ENCODE measurements around the gene RAB3D.

DNA sequence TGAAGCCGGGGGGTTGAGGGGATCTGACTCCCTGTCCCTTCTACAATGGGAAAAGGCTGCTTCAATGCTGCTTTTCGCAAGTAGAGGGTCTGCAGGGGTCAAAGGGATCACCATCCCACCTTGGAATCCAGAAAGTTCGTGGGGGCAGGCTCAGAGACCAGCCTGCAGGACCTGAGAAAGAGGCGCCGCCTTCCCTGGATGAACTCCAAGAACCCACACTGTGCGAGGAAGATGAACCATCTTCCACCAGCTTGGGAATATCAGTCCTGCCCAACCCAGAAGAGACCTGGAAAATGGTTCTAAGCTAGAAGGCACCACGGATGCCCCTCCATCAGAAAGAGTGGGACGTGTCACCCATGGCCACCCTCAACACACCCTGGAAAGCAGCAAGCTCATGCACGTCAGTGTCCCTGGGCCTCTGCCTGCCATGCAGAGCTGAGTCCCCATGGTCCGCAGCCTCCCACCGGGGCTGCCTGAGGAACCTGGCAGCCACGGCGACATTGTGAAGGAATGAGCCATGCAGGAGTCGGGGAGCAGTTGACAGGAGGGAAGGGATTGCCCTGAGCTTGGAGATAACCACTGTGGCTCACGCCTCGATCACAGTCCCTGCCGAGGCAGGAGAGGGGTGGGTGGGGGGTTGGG, 14.6 kb downstream of the RAB3D start:
- TF ChIP-seq, protein P1, sequence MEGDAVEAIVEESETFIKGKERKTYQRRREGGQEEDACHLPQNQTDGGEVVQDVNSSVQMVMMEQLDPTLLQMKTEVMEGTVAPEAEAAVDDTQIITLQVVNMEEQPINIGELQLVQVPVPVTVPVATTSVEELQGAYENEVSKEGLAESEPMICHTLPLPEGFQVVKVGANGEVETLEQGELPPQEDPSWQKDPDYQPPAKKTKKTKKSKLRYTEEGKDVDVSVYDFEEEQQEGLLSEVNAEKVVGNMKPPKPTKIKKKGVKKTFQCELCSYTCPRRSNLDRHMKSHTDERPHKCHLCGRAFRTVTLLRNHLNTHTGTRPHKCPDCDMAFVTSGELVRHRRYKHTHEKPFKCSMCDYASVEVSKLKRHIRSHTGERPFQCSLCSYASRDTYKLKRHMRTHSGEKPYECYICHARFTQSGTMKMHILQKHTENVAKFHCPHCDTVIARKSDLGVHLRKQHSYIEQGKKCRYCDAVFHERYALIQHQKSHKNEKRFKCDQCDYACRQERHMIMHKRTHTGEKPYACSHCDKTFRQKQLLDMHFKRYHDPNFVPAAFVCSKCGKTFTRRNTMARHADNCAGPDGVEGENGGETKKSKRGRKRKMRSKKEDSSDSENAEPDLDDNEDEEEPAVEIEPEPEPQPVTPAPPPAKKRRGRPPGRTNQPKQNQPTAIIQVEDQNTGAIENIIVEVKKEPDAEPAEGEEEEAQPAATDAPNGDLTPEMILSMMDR (IDR thresholded peaks at IDR 0.05; ENCODE audit: insufficient read depth, low read length) = no peak
- TF ChIP-seq POLR2AphosphoS5 (IDR thresholded peaks at IDR 0.05; ENCODE audit: low read depth) = no peak
- TF ChIP-seq, protein P2, sequence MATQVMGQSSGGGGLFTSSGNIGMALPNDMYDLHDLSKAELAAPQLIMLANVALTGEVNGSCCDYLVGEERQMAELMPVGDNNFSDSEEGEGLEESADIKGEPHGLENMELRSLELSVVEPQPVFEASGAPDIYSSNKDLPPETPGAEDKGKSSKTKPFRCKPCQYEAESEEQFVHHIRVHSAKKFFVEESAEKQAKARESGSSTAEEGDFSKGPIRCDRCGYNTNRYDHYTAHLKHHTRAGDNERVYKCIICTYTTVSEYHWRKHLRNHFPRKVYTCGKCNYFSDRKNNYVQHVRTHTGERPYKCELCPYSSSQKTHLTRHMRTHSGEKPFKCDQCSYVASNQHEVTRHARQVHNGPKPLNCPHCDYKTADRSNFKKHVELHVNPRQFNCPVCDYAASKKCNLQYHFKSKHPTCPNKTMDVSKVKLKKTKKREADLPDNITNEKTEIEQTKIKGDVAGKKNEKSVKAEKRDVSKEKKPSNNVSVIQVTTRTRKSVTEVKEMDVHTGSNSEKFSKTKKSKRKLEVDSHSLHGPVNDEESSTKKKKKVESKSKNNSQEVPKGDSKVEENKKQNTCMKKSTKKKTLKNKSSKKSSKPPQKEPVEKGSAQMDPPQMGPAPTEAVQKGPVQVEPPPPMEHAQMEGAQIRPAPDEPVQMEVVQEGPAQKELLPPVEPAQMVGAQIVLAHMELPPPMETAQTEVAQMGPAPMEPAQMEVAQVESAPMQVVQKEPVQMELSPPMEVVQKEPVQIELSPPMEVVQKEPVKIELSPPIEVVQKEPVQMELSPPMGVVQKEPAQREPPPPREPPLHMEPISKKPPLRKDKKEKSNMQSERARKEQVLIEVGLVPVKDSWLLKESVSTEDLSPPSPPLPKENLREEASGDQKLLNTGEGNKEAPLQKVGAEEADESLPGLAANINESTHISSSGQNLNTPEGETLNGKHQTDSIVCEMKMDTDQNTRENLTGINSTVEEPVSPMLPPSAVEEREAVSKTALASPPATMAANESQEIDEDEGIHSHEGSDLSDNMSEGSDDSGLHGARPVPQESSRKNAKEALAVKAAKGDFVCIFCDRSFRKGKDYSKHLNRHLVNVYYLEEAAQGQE (IDR thresholded peaks at IDR 0.05; ENCODE audit: insufficient replicate concordance, low read depth) = no peak
- no peak for TF ChIP-seq SPI1 (IDR thresholded peaks at IDR 0.05; ENCODE audit: borderline replicate concordance, low read depth)
- TF ChIP-seq GABPA (IDR thresholded peaks at IDR 0.05; ENCODE audit: low read depth) = no peak

Data from HL-60 (cell line).